ENCODE results near the gene SPATA19.

SPATA19 gene

GRCh38 chr11:133795088-133795487 is 50.2 kb downstream of the SPATA19 start:
- FAIRE-seq: no peak
- no peak for DNase-seq (ENCODE audit: insufficient read length, low spot score)
- TF ChIP-seq POLR2A (IDR thresholded peaks at IDR 0.05; ENCODE audit: low read depth, low read length): no peak

GRCh38 chr11:133794205-133794604 is 51.1 kb downstream of the SPATA19 start:
- FAIRE-seq (no peak), DNase-seq (ENCODE audit: insufficient read length, low spot score) (no peak)
- TF ChIP-seq POLR2A (IDR thresholded peaks at IDR 0.05; ENCODE audit: low read depth, low read length): no peak

GRCh38 chr11:133793271-133794035 is 51.9 kb downstream of the SPATA19 start:
- no peak for TF ChIP-seq POLR2A (IDR thresholded peaks at IDR 0.05; ENCODE audit: low read depth, low read length)
- no peak for FAIRE-seq
- DNase-seq (ENCODE audit: insufficient read length, low spot score): no peak

- FAIRE-seq (no peak), DNase-seq (ENCODE audit: insufficient read length, low spot score) (no peak)
- TF ChIP-seq POLR2A (IDR thresholded peaks at IDR 0.05; ENCODE audit: low read depth, low read length): no peak
Measured at GRCh38 chr11:133790995-133791394, 54.3 kb downstream of the SPATA19 start.

Data from H54 (cell line).